ENCODE results near the gene RPP25.

Gene RPP25

DNA sequence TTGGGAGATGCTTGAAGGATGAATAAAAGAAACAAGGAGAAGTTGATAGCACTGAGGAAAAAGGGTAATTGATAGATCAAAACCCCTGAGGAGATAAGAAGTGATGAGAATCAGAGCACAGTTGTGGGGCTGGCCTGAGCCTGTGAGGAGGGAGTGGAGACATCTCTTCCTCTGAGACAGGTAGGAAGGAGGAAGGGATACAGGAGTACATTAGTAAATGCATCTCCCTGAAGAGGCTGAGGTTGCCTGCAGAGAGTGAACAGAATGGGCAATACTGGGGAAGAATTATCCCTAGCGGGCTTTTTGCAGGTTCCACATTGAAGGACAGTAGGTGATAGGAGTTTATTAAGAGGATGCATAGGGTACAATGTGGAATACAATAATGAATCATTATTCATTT is 21.5 kb upstream of the RPP25 start:
- no peak overlapping the region for H3K9ac ChIP-seq (ENCODE audit: low read length)
- no peaks in the 10 kb centered on the region for H3K9me3 ChIP-seq (ENCODE audit: insufficient read depth, low read length)
- H3K4me2 ChIP-seq (ENCODE audit: low read depth, low read length, poor library complexity, severe bottlenecking), result no peak overlapping the region
- H3K4me3 ChIP-seq (ENCODE audit: insufficient read depth, low read length, poor library complexity, severe bottlenecking), result no peak overlapping the region
- H3K27ac ChIP-seq (ENCODE audit: low read depth, low read length), result no peak overlapping the region
- H3K79me2 ChIP-seq (ENCODE audit: insufficient read depth, low read length), result no peaks in the 10 kb centered on the region
- no peaks in the 10 kb centered on the region for H3K27me3 ChIP-seq (ENCODE audit: low read length)
- no peaks in the 10 kb centered on the region for H4K20me1 ChIP-seq (ENCODE audit: low read depth, low read length)
- H2AFZ ChIP-seq (ENCODE audit: low read depth, low read length, severe bottlenecking), result no peak overlapping the region
- no peaks in the 10 kb centered on the region for H3F3A ChIP-seq (ENCODE audit: insufficient read depth)
- H3K36me3 ChIP-seq (ENCODE audit: low read length), result no peaks in the 10 kb centered on the region
- TF ChIP-seq EZH2phosphoT487 (conservative IDR thresholded peaks at IDR 0.05; ENCODE audit: low read length), result no peak
- no peak for TF ChIP-seq CTCF (IDR thresholded peaks at IDR 0.05; ENCODE audit: insufficient read depth, low read length, poor library complexity, severe bottlenecking)
- H3K9me2 ChIP-seq (replicated peaks; ENCODE audit: insufficient read depth, low read length), result no peaks in the 10 kb centered on the region

DNA sequence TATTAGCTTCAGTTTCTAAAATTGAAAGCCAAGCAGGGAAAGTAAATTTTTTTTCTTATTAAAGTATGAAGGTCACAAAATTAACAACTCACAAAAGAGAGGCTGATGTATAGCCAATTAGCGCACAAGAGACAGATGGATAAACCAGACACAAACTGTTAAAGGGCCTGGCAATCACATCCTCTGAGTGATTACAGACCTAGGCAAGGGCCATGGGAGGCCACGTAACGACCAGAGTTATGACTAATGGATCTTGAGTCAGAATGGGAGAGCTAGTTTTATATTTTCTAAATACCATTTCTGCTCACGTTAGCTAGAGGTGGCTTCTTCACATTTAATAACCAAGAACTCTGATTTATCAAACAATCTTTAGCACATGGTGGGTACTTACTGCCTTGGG is 21.0 kb upstream of the RPP25 start:
- Histone ChIP-seq H3K4me3 (ENCODE audit: insufficient read depth, low read length, poor library complexity, severe bottlenecking) (no peak overlapping the region), H3K79me2 (ENCODE audit: insufficient read depth, low read length) (no peaks in the 10 kb centered on the region), H3K27me3 (ENCODE audit: low read length) (no peaks in the 10 kb centered on the region), H3K9me2 (replicated peaks; ENCODE audit: insufficient read depth, low read length) (no peaks in the 10 kb centered on the region), H2AFZ (ENCODE audit: low read depth, low read length, severe bottlenecking) (no peak overlapping the region), H4K20me1 (ENCODE audit: low read depth, low read length) (no peaks in the 10 kb centered on the region), H3K36me3 (ENCODE audit: low read length) (no peaks in the 10 kb centered on the region), H3F3A (ENCODE audit: insufficient read depth) (no peaks in the 10 kb centered on the region), H3K27ac (ENCODE audit: low read depth, low read length) (no peak overlapping the region), H3K9me3 (ENCODE audit: insufficient read depth, low read length) (no peaks in the 10 kb centered on the region), H3K4me2 (ENCODE audit: low read depth, low read length, poor library complexity, severe bottlenecking) (no peak overlapping the region), H3K9ac (ENCODE audit: low read length) (no peak overlapping the region)
- no peak for TF ChIP-seq EZH2phosphoT487 (conservative IDR thresholded peaks at IDR 0.05; ENCODE audit: low read length)
- TF ChIP-seq CTCF (IDR thresholded peaks at IDR 0.05; ENCODE audit: insufficient read depth, low read length, poor library complexity, severe bottlenecking), result no peak

GRCh38 chr15:74976159-74976558 is 19.6 kb upstream of the RPP25 start:
- no peaks in the 10 kb centered on the region for H4K20me1 ChIP-seq (ENCODE audit: low read depth, low read length)
- no peak overlapping the region for H3K27ac ChIP-seq (ENCODE audit: low read depth, low read length)
- no peaks in the 10 kb centered on the region for H3K79me2 ChIP-seq (ENCODE audit: insufficient read depth, low read length)
- H3K9me2 ChIP-seq (replicated peaks; ENCODE audit: insufficient read depth, low read length), result no peaks in the 10 kb centered on the region
- no peak overlapping the region for H2AFZ ChIP-seq (ENCODE audit: low read depth, low read length, severe bottlenecking)
- no peak for TF ChIP-seq EZH2phosphoT487 (conservative IDR thresholded peaks at IDR 0.05; ENCODE audit: low read length)
- no peak for TF ChIP-seq CTCF (IDR thresholded peaks at IDR 0.05; ENCODE audit: insufficient read depth, low read length, poor library complexity, severe bottlenecking)
- no peaks in the 10 kb centered on the region for H3K9me3 ChIP-seq (ENCODE audit: insufficient read depth, low read length)
- no peaks in the 10 kb centered on the region for H3F3A ChIP-seq (ENCODE audit: insufficient read depth)
- no peaks in the 10 kb centered on the region for H3K36me3 ChIP-seq (ENCODE audit: low read length)
- no peak overlapping the region for H3K4me3 ChIP-seq (ENCODE audit: insufficient read depth, low read length, poor library complexity, severe bottlenecking)
- no peaks in the 10 kb centered on the region for H3K27me3 ChIP-seq (ENCODE audit: low read length)
- no peak overlapping the region for H3K9ac ChIP-seq (ENCODE audit: low read length)
- no peak overlapping the region for H3K4me2 ChIP-seq (ENCODE audit: low read depth, low read length, poor library complexity, severe bottlenecking)

DNA sequence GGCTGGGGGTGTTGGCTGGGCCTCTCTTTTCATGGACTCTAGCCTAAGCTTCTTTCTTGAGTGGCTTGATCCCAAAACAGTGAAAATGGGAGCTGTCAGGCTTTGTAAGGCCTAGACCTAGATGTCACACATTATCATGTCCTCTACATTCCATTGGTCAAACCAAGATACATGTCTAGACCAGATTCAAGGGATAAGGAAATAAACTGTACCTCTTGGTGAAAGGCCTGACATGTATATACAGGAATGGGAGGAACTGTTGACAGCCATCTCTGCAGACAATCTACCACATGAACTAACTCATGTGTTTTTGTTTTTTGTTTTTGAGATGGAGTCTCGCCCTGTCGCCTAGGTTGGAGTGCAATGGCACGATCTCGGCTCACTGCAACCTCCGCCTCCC is 11.1 kb upstream of the RPP25 start:
- Histone ChIP-seq H4K20me1 (ENCODE audit: low read depth, low read length) (no peaks in the 10 kb centered on the region), H3K4me3 (ENCODE audit: insufficient read depth, low read length, poor library complexity, severe bottlenecking) (no peak overlapping the region), H3K4me2 (ENCODE audit: low read depth, low read length, poor library complexity, severe bottlenecking) (no peak overlapping the region), H3K9ac (ENCODE audit: low read length) (no peak overlapping the region), H3K79me2 (ENCODE audit: insufficient read depth, low read length) (no peaks in the 10 kb centered on the region), H3K36me3 (ENCODE audit: low read length) (no peaks in the 10 kb centered on the region), H3K9me3 (ENCODE audit: insufficient read depth, low read length) (no peaks in the 10 kb centered on the region), H3F3A (ENCODE audit: insufficient read depth) (no peaks in the 10 kb centered on the region), H3K9me2 (replicated peaks; ENCODE audit: insufficient read depth, low read length) (no peaks in the 10 kb centered on the region), H3K27ac (ENCODE audit: low read depth, low read length) (no peak overlapping the region), H2AFZ (ENCODE audit: low read depth, low read length, severe bottlenecking) (no peak overlapping the region), H3K27me3 (ENCODE audit: low read length) (no peaks in the 10 kb centered on the region)
- no peak for TF ChIP-seq EZH2phosphoT487 (conservative IDR thresholded peaks at IDR 0.05; ENCODE audit: low read length)
- no peak for TF ChIP-seq CTCF (IDR thresholded peaks at IDR 0.05; ENCODE audit: insufficient read depth, low read length, poor library complexity, severe bottlenecking)
